ENCODE measurements around the gene FRAS1.
"Not testable (repeated sequence)": the region's sequence is repeated elsewhere in the genome, so short reads cannot be mapped to it uniquely, and the experiment has no call there.

FRAS1 gene

DNA sequence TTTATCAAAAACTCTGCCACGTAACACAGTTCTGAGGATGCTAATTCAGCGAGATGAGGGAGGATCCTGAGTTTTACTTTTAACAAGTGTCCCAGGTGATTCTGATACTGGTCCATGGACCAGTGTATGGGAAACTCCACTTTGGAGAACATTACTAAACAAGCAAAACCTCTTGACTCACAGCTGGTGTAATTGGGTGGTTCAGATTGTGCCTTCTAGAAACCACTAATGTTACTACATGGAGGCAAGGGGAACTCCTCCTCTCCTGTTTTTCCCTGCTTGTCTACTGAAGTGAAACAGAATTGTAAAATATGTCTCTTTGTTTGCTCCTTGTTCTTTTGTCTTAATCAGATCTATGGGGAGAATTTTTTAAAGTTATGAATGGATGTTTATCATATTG, 62.6 kb downstream of the FRAS1 start:
- no peak for DNase-seq

DNA sequence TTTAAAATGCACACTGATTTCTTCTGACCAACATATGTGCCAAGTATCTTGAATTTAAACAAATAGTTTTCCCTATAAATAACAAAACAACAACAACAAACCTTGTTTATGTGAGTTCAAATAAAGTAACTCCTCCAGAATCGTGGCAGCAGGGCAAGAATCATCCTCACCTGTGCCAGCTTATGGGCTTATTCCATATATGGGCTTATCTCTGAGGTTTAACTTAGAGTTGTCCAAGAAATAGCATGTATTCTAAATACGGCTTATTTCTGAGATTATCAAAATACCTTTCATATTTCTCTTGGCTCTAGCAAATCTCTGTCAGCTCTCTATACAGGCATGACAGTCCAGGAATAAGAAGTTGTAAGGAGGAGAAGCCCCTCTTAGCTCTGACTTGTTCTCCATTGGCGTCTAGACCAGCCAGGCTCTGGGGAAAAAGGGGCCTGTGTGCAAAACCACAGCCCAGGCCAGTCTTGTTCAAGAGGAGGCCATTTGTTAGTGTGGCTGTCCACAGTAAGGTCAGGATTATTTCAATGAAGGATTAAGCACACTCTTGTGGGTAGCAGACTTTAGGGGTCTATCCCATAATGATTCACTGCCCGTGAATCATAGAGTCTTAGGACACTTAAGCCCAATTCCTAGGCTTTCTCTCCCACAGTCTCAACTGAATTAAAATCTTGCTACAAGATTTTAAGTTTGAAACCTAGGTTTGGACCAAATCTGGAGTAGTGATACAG, 63.2 kb downstream of the FRAS1 start:
- DNase-seq, result no peak

DNA sequence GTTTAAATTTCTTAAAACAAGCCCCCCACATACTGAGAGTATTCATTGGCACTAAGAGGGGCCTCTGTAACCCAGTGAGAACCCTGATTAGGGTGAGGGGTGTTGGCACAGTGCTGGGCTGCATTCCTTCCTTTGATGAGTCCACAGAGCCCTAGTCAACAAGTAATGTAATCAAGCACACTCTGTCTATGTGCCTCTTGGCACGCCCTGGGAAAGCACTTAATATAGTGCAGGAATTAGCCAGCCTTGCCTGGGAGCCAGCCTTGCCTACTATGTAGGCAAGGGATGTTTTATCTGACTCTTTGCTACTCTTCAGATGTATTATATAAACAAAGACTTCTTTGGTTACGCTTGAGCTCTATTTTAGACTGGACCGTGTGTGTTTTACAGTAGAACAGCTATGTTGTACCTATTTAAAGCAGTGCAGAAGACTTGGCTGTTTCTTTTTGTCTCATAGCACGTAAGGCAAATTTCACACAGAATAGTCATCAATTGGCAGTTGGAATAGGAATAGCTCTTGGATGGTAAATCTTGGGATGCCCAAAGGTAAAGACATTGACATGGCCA, 64.3 kb downstream of the FRAS1 start:
- DNase-seq, result no peak

DNA sequence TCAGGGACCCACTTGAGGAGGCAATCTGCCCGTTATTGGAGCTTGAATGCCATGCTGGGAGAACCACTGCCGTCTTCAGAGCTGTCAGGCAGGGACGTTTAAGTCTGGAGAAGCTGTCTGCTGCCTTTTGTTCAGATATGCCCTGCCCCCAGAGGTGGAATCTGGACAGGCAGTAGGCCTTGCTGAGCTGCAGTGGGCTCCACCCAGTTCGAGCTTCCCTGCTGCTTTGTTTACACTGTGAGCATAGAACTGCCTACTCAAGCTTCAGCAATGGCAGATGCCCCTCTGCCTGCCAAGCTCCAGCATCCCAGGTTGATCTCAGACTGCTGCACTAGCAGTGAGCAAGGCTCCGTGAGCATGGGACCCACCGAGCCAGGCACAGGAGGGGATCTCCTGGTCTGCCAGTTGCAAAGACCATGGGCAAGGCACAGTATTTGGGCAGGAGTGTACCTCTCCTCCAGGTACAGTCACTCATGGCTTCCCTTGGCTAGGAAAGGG, 68.8 kb downstream of the FRAS1 start:
- not testable (repeated sequence) for DNase-seq

DNA sequence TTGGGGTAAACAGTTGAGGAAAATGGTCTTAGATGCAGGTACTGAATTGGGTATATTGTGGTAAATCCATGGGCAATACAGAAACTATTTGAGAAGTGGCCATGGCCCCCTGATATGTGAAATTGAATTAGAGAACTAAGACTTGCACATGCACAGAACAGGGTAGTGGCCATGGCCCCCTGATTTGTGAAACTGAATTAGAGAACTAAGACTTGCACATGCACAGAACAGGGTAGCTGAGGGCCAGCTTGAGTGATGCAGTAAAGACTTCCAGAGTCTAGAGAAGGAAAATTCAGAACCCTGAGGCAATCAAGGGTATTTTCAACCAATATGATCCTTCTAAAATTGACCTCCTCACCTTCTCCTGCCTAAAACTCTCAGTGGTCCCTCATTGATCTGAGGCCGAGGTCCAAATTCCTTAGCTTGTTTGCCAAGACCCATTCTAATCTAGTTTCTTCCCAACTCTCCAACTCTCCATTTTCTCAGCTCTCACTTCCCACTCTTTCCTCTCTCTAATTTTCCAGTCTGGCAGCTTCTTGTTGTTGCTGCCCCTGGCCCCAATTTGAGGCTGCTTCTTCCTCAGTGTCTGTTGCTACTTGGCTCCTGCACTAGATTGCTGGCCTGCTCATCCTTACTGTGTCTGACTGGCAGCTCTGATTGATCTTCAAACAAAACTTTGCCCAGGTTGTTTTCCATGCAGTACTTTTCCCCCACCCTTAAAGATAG, 72.4 kb downstream of the FRAS1 start:
- DNase-seq, result no peak

DNA sequence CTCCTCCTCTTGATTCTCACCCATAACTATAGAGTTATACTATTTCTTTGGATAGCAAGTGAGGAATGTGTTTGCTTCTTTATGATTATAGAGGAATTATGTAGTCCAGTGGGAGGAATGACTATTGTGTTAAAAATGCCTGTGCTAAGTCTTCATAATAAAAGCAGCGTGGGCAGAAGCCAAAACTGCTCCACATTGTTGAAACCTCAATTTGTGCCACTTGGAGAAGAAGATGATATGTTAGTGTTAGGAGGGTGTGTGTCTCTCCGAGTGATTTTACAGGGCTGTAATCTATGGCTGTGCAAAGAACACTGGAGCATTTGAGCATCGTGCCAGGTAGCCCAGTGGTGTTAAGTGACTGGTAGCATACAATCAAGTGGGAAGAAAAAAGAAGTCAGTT, 74.3 kb downstream of the FRAS1 start:
- no peak for DNase-seq

DNA sequence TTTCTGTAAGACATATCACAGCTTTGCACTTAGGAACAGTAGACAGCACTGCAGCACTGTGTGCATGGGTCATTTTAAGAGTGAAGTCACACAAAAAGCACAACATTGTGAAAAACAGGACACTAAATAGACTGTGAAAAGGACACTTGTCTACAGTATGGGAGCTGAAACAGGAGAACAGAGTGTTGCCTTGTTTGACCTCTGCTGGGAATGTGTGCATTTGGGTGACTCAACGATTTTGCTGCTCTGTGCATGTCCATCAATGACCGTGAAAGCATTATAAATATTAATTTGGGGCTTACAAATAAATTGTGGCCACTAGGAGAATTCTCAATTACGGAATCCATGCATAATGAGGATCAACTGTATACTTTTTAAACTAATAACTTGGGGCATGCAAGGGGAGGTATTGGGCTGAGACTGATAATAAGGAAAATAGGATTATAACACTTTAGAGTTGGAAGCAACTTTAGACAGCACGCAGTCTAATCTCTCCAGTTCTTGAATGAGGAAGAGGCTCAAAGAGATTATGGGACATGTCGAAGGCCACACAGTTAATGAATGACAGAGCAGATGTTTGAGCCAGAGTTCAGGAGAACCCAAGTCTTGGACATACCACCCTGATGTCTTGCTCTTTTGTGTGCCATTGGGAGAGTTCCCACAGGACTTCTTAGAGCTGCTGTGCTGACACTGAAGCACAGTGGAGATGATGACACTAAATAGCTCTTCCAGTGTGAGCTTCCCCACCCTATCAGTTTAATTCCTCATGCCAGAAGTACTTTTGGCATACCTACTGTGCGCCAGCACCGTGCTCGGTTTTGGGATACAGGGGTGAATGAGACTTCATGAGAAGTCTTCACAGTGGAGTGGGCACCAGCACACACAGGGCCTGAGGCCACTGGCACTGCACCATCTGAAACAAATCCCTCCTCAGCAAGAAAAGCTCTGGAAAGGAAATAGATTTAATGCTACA, 79.3 kb downstream of the FRAS1 start:
- no peak for DNase-seq

DNA sequence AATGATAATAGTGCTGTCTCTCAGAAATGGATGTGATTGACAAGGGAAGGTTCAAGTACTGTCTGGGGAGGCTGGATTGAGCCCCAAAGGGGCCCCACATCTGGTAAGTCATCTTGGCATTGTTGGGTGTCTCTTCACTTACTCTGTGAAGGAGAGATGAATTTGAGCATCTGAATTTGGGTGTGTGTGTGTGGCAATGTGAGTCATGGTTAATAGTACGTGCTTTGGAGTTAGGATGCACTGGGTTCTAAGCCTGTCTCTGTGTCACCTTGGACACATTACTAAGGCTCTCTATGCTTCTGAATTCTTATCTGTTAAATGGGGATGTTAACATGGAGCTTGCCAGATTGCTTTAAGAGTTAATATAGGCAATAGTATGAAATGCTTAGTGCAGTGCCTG, 80.4 kb downstream of the FRAS1 start:
- no peak for DNase-seq

DNA sequence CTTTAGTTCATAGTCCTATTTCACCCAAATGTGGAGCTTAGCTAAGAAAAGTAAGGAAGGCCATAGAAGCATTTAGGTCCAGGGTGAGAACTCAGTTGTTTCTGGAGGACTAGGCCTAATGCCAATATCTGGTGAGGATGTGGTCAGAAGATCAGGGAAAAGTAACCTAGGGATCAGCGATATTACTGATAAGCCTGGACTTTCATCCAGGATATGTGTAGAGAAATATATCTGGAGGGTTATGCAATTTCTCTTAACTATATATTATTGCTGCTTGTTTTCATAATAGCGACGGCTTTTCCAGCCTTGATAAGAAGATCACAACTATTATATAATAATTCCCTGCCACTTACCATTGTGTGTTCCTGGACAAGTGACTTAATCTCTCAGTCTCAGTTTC, 81.1 kb downstream of the FRAS1 start:
- no peak for DNase-seq

DNA sequence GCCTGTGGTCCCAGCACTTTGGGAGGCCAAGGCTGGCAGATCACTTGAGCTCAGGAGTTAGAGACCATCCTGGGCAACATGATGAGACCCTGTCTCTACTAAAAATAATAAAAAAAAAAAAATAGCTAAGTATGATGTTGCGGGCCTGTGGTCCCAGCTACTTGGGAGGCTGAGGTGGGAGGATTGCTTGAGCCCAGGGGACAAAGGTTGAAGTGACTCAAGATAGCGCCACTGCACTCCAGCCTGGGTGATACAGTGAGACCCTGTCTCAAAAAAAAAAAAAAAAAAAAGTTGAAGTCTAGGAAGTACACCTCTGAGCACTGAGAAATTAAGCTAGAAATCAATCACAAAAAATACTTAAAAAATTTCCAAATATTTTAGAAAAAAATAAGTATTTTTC, 86.5 kb downstream of the FRAS1 start:
- no peak for DNase-seq

DNA sequence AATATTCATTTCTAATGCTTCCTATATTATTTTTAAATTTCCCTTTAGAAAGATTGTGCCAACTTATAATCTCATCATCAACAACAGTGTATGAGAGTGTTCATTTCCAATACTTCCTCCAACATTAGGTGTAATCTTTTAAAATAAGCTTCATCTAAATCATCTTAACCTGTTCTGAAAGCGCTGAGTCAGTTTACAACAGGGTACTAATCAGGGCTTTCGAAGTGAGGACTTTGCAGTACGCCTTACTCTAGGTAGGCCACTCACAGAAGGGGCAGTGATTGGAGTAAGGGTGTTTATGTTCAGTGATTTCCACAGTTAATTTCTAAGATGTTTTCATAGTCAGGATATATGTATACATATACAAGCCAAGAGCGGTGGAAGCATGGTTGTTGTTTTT, 87.9 kb downstream of the FRAS1 start:
- DNase-seq, result no peak

DNA sequence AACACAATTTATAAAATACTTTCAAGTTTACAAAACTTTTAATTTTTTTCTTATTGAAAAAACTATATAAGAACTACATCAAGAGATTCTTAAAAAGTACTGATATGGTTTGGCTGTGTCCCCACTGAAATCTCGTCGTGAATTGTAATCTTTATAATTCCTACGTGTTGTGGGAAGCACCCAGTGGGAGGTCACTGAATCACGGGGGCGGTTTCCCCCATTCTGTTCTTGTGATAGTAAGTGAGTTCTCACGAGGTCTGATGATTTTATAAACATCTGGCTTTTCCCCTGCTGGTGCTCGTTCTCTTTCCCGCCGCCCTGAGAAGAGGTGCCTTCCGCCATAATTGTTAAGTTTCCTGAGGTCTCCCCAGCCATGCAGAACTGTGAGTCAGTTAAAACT, 88.5 kb downstream of the FRAS1 start:
- no peak for DNase-seq

DNA sequence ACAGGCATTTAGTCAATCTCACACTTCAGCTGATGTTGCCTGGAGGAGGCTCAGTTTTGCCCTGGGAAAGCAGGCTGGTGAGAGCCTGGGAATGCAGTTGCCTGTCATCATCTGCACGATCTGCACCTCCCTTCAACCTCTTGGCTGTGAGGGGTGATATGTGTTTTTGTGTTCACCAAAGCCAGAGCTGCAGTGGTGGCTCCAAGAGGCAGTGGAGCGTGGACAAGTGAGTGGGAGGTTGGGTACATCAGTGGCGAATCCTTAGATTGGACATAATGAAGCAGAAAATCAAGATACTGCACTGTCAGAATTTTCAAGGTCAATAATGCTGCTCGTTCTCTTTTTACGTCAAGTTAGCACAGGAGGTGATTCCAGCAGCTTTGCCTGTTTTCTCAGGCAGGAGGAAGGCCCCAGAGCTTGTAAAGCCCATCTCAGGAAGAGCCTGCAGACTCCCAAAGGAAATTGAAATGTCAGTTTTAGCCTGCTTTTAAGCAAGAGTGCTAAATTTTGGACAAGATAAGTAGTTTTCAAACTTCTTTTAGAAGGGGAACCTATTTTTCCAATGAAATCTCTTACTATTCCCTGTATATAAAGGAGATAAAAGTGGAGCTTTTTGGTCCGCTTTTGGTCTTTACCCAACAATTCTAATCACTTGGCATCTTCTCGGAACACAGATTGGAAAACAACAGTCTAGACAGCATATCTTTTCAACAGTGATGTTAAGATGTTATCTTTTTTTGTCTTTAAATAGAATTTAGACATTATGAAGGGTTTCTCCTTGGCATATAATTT, 92.8 kb downstream of the FRAS1 start:
- no peak for DNase-seq

DNA sequence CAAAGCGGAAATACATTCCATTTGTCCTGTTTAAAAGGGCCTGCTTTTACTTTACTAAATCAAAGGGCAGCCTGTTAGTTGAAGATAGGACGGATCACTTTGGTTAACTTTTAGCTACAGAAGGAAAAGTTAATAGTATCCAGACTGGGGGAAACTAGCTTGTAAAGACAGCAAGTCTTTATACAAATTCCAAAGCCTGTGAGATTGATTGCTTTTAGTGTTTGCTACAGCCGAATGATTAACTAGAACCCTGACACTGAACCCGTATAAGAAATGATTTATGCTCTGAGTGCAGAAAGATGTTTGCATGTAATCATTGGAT, 93.4 kb downstream of the FRAS1 start:
- DNase-seq, result no peak

DNA sequence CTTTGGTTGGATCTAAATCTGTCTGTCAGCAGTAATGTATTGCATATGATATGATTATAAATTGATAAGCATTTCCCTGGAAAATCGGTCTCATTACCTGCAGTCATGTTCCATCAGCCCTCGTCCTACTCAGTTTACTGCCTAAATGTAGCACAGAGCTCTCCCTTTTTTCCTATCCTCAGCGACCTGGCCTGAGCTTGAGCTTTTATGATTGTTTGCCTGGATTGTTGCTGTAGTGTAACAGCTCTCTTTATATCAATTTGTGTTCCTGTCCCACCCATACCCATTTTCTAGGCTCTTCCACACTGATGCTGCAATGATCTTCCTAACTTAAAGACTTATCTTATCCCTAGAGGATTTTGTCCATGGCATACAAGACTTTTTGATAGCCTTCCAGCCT, 95.7 kb downstream of the FRAS1 start:
- DNase-seq, result no peak

DNA sequence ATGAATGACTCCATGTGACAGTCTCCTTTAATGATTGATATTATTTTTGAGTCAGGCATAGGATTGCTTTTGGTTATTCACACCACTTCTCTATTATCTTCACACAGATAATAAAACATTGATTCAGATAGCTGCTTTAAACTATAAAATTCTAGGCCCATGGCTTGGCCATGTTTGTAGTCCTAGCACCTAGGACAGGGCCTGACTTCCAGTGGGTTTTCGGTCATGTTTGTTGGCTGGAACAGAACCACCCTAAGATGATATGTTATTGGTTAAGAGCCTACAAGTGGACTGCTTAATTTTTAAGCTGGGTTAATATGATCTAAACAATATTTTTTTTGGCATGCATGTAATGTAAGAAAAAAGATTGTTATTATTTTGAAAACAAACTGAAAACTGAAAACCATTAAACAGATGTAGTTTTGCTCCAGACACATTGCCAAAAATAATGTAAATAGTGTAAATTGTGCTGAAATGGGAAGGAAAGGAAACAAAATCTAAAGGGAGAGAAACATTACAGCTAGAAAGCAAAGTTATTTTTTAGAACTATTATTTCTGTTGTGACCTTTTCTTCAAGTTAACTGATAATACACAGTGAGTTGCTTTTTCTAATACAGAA, 98.0 kb downstream of the FRAS1 start:
- no peak for DNase-seq

DNA sequence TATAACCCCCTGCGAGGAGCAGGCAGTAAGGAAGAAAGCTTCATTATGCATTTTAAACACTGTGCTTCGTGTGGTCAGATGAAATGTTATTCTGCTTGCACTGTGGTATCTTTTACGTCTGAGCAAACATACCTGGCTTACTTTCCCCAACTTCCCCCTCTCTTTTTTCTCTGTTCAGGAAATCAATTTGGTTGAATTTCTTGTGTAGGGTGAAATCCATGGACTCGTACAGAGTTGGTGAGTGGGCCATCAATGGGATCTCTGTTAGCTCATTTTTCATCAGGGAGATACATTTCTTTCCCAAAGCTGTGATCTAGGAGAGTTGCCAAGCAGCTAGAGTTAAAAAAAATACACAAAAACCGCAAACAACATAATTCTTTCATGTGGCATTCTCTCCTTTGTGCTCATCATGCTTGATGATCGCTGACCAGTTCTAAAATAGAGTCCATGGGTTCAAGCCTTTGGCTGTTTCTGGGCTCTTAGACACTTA, 98.5 kb downstream of the FRAS1 start:
- DNase-seq, result no peak

DNA sequence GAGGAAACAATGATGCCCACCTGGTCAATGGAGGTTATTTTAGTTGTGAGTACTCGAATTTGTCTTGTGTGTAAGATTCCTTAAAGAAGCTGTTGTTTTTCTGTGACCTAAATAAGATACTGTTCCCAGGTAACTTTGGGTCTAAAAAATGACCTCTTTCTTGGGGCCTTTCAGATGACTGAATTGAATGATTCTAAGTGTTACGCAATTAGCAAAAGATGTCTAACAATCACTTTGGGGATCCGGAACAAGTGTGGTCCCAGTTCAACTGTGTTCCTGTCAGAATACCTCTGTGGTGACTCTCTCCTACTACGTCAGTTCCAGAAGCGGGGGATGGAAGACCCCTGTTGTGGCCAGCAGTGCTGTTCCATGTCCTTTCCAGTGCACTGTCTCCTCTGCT, 99.4 kb downstream of the FRAS1 start:
- DNase-seq, result no peak

DNA sequence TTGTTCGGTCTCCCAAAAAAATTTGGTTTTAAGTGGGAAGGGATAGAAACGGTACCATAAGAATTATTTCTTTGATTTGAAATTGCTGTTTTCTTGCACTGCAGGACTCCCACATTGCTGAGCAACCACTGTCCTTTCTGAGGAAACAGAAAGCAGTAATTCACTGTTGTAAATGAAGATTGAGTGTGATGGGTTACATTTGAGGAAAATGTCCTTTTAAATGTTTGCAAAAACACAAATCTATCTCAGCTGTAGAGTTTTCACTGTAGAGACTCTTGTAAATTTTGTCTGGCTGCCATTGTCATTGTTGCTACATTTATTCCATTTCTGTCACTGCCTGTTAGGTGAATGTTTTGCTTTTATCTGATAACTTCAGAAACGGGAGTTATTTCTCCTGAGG, 105.2 kb downstream of the FRAS1 start:
- DNase-seq, result no peak

DNA sequence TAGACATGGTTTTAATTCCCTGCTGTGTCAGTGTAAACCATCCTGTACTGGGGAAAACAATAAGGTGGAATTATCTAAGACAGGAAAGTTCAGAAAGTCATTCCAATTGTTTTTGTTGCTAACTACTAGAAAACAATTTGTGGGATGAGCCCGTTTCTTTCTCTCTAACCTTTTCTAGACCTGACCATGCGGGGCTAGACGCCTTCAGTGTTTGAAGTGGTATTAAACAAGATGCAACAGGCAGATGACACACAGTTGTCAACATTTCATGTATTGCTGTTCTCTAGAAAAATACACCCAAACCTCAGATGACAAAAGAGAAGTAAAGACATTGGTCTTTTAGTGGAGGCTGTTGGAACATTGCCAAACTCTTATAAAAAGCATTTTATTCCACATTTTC, 105.7 kb downstream of the FRAS1 start:
- no peak for DNase-seq

DNA sequence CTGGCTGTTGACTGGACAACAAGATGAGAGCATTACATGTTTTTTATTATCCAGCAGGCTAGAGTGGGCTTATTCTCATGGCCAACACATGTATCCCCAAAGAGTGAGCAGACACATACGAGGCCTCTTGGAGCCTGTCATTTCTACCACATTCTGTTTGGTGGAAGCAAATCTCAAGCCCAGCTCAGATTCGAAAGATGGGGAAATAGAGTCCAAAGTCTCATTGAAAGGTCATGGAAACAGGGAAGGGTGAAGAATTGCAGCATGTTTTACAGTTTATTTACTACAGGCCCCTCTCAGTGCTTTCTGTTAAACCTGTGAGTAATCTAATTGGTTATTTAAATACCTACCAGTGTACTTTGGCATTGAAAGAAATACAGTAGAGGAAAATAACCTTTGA, 108.6 kb downstream of the FRAS1 start:
- DNase-seq, result no peak

DNA sequence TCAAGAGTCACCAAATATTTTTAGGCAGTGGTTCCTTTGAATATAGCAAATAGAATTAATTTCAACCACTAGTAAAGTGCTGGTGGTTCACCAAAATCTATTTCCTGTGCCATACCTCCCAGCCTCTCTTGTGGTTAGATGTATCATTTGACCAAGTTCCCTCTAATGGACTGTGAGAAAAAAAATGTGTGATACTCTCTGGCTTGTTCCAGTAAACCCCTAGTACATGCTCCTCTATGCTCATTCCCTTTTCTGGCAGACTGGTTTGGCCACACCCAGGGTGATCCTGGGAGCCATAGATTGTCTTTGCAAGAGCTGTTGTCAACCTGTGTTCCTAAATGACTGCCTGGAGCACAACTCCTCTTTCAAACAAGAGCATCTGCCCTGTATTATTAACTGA, 109.5 kb downstream of the FRAS1 start:
- DNase-seq, result peak in 1 of 2 donors; percentile 0

Data from CD4-positive, alpha-beta T cell treated with Interferon alpha-2 for 1 hour (primary cell).